NCI-H774 (cell line): Measurements from ENCODE around the gene MAN2C1.
"Not testable (repeated sequence)": the region's sequence is repeated elsewhere in the genome, so short reads cannot be mapped to it uniquely, and the experiment has no call there.

Experiments
- DNase-seq: peaks from one replicate; lab custom pipeline; 2025; lab: John Stamatoyannopoulos, UW

MAN2C1 gene

DNA sequence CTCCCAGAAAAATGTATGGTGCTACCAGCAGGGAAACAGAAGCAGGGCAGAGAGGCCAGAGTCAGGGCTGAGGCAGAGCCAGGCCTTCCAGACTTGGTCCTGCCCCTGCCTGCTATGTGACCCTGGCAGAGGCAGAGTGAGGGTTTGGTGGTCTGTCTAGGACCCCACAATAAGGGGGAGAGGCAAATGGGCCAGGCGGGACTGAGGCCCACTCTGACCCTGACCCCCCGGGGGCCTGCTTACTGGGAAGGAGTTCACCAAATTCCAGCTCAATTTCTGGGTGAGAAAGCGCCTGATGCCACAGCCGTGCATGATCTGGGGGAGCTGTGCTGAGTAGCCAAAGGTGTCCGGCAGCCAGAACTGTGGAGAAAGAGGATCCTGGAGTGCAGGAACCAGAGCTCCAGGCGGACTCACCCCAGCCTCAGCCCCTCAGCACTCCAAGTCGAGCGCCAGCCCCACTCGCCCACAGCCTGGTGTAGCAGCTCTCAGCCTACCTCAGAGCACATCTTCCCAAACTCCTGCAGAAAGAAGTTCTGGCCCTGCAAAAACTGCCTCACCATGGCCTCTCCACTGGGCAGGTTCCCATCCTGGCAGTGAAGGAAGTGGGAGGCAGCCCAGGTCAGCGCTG lies 6.9 kb downstream of the MAN2C1 start:
- no peak for DNase-seq

DNA sequence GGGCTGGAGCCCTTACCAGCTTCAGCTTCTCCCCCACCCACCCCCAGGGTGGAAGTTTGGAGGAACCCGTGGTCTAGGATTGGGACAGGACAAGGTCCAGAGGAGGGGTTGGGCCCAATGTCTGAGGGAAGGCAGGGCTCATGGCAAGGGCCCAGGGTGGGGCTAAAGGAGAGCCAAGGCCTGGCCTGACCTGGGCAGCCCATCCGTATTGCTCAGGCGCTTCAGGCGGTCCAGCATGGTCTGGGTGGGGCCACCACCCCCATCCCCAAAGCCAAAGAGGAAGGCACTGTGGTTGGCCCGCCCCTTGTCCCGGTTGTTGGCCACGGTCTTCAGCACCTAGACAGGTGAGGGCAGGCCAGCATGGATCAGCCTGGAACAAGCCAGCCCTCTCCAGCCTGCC lies 7.6 kb downstream of the MAN2C1 start:
- DNase-seq = no peak

GRCh38 chr15:75360391-75360790 lies 8.0 kb downstream of the MAN2C1 start:
- no peak for DNase-seq

DNA sequence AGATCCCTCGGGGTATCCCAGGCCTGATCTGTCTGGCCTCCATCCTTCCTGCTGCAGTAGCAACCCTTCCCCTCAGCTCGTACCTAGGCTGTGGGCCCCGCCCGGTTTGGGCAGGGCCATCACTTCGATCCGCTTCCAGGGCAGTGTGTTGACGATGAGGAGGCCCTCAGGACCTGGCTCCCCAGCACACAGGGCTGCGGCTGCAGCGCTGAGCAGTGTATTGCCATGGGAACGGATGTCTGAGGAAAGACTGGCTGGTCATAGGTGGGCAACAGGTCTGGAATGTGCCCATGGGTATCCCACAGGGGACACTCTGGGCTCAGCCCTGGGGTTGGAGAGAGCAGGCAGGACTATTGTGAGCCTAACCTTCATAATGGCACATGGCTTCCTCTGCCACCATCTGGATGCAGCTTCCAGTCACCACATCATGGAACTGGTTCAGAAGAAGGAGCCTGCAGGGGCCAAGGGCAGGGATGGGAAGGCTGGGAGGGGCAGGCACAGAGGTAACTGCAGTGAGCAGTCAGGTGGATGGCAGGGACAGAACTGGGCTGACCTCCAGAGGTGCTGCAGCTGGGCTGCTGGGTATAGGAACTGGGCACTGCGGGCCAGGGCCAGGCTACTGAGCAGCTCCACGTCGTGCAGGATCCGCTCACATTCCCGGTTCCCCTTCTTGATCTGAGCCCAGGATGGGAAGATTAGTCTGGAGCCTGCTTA lies 8.7 kb downstream of the MAN2C1 start:
- no peak for DNase-seq

DNA sequence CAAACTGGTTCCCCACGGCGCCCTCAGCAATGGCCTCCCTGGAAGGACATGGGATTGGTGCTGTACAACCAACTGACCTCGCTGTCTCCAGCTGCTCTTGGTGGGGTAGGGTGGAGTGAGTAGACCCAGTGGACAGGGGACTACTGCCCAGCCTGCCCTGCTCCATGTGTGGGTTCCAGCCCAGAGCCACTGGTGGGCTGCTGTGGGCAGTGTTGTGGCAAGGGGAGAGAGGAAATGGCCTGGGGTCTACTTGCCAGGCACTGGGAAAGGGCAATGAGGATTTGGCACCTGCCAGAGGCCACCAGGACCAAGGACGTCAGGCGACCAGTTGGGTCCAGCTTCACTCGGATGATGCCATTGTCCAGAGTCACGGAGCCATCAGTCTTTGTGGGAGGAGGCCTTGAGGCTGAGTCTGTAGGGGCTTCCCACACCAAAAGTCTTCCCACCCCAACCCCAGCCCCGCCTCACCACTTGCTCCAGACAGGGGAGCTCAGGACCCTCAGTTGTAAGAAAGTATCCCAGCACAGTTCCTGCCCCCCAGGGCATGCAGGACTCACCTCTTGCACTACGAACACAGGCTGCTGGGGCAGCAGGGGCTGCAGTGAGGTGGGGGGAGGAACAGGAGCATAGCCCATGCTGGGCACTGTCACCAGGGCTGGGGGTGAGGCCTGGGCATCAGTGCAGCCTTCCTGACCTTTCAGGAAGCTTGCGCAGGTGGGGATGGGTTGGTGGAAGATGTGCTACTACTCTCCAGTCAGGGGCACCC lies 9.5 kb downstream of the MAN2C1 start:
- DNase-seq = no peak

DNA sequence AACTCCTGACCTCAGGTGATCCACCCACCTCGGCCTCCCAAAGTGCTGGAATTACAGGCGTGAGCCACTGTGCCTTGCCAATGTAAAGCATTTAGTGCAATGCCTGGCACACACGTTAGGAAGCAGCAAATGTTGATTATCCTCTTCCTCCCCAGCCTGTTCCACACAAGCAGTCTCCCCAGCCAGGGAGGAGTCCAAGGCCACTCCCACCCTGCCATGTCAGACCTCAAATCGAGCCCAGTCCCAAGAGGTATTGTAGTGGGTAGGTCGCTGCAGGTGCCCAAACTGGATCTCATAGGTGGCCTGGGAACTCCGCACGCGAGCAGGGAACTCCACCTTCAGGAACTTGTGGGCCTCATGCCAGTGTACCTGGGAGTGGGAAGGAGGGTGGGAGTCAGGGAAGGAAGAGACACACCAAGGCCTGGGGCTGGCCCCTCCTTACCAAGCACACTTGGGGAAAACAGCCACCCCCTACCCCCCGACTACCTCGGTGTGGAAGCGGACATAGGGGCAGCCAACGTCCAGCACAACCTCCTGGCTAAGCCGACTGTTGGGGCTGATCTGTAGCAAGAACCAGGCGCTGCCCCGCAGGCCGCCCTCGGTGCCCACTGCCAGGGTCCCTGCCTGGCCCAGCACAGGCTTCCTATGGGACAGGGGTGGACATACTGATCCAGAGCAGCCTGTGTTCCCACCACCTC lies 10.3 kb downstream of the MAN2C1 start:
- DNase-seq = no peak

DNA sequence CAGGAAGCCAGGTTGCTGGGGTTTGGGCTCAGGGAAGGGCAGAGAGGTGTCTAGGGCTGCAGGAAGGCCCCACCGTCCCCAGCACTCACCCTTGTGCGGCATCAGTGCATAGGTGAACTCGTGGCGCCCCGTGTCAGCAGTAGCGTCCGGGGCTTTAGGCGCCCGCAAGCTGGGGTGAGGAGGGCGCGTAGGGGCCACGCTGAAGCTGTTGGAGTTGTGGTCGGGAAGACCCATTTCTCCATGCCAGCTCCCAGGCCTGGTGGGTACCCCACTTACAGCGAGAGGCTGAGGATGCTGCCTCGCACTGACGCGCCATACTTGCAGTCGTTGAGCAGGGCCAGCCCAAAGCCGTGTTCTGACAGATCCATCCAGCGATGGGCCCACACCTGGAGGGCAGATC lies 11.9 kb downstream of the MAN2C1 start:
- no peak for DNase-seq

GRCh38 chr15:75356006-75356405 lies 12.4 kb downstream of the MAN2C1 start:
- no peak for DNase-seq

- DNase-seq = no peak
These were observed 13.0 kb downstream of the MAN2C1 start for GRCh38 chr15:75355369-75355768.

DNA sequence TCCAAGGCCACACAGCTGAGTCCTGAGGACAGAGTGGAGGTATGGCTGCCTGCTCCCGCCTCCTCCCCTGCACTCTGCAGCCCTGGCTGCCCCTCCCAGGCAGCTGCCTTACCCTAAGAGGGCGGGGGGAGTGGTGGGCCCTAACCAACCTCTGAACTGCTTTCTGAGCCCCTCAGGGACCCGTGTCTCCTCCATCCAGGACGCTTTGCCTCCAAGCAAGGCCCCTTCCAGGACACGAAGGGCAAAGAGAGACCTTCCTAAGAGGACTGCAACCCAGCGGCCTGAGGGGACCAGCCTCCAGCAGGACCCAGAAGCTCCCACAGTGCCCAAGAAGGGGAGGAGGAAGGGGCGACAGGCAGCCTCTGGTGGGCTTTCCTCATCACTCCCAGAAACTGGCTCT lies 14.0 kb downstream of the MAN2C1 start:
- DNase-seq = no peak

GRCh38 chr15:75353604-75354003 lies 14.8 kb downstream of the MAN2C1 start:
- DNase-seq = no peak

DNA sequence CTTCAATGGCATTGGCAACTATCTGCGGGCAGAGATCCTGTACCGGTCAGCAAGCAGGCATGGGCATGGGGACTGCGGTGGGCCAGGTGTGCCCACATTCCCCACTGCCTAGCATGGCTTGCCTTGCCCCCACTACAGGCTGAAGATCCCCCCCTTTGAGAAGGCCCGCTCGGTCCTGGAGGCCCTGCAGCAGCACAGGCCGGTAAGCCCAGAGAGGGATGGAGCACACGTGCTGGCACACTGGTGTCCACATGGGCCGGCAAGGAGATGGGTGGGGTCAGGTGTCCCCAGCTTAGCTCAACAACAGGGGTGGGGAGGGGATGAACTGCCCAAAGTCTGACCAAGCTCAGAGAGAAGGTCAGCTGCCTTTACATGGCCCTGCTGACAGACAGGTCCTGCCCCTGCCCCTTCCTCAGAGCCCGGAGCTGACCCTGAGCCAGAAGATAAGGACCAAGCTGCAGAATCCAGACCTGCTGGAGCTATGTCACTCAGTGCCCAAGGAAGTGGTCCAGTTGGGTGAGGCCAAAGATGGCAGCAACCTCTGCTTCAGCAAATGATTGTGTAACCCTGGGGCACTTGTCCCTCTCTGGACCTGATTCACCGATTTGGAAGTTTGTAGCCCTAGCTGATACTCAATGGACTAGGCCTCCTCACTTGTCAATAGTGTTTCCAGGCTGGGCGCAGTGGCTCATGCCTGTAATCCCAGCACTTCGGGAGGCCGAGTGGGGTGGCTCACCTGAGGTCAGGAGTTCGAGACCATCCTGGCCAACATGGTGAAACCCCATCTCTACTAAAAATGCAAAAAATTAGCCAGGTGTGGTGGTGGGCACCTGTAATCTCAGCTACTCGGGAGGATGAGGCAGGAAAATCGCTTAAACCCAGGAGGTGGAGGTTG lies 16.0 kb downstream of the MAN2C1 start:
- no peak for DNase-seq

- no peak for DNase-seq
These were observed 17.6 kb downstream of the MAN2C1 start for GRCh38 chr15:75350601-75351361.

- no peak for DNase-seq
These were observed 18.4 kb downstream of the MAN2C1 start for GRCh38 chr15:75349851-75350588.

- not testable (repeated sequence) for DNase-seq
These were observed 19.1 kb downstream of the MAN2C1 start for GRCh38 chr15:75349351-75349669.

DNA sequence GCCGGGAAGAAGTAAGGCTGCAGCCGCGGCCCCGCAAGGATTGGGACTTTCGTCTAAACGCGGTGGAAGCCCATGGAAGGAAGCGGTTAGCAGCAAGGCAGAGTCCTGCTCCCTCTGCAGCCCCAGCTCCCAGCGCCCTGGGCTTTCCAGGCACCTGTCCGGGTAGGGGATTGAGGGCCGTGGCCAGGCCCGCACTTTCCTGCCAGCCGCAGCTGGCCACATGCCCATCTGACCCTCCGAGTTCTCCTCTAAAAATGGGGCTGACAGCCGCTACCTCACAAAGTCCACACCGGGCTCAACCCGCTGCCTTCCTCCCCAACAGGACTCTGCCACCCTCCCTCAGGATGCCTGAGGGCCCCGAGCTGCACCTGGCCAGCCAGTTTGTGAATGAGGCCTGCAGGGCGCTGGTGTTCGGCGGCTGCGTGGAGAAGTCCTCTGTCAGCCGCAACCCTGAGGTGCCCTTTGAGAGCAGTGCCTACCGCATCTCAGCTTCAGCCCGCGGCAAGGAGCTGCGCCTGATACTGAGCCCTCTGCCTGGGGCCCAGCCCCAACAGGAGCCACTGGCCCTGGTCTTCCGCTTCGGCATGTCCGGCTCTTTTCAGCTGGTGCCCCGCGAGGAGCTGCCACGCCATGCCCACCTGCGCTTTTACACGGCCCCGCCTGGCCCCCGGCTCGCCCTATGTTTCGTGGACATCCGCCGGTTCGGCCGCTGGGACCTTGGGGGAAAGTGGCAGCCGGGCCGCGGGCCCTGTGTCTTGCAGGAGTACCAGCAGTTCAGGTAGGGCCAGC lies 19.7 kb downstream of the MAN2C1 start:
- DNase-seq = no peak

- no peak for DNase-seq
These were observed 20.3 kb downstream of the MAN2C1 start for GRCh38 chr15:75348034-75348561.

GRCh38 chr15:75347222-75348033 lies 21.0 kb downstream of the MAN2C1 start:
- DNase-seq = no peak
